ENCODE results near the gene CDX2.

CDX2 gene

DNA sequence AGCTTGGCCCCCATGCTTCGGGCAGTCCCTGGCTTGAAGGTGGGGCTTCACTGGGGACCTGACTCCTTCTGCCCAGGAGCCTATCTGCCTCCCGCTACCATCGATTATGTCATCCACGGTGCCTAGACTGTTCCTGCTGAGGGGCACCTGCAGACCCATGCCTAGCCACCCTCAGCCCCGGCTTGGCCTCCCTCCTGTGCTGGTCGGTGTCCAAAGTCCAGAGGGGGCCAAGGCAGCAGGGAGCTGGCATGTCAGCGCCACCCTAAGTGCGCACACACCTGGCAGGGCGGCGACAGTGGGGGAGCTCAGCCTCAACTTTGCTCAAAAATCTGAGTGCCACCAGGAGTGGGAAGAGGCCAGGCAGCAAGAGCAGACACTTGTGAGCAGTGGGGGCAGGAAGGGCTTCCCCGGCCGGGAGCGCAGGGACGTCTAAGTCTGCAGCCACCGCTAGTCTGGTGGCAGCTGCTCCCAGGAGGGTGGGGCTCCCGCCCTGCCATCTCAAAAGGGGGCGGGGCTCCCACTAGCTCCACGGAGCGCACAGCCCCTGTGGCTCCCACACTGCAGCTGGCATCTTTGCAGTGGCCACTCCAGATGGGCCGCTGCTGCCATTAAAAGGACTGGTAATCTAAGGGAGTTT lies 32.8 kb upstream of the CDX2 start:
- H3K9ac ChIP-seq, result no peak overlapping the region
- no peak overlapping the region for H3K27ac ChIP-seq
- H3K4me2 ChIP-seq, result no peak overlapping the region
- peaks cover 0 to 4% (median 0%) of the 10 kb centered on the region in 10 experiments; a peak in 1 of 20 replicates for H3K4me1 ChIP-seq
- H4K20me1 ChIP-seq, result no peaks in the 10 kb centered on the region
- H3K27me3 ChIP-seq, result no peaks in the 10 kb centered on the region
- no peaks in the 10 kb centered on the region for H3K36me3 ChIP-seq
- H3K9me3 ChIP-seq (replicated peaks in 1 of 11), result no peaks in the 10 kb centered on the region
- H3K4me3 ChIP-seq, result no peak overlapping the region
- no peak for TF ChIP-seq Cebpa-rat (IDR thresholded peaks at IDR 0.05)

DNA sequence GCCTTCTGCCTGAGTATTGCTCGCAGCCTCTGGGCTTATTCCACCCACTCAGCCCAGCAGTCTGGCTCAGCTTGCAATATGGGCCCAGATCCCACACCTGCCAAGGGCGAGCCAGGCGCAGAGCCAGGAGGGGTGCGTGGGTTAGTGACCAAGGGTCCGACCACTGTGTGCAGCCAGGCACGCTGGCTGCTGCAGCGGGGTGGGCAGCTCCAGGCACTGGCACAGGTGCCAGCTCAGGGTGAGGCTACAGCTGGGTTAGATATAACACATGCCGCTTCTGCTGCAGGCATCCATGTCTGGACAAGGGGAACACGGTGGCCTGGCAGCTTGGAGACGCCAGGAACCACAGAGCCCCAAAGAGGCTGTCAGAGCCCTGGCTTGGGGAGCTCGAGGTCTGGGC lies 31.9 kb upstream of the CDX2 start:
- H3K27me3 ChIP-seq, result no peaks in the 10 kb centered on the region
- H3K9me3 ChIP-seq (replicated peaks in 1 of 11), result no peaks in the 10 kb centered on the region
- no peak overlapping the region for H3K9ac ChIP-seq
- no peak overlapping the region for H3K4me2 ChIP-seq
- TF ChIP-seq Cebpa-rat (IDR thresholded peaks at IDR 0.05), result no peak
- H3K27ac ChIP-seq, result no peak overlapping the region
- no peak overlapping the region for H3K4me3 ChIP-seq
- peaks cover 0 to 4% (median 0%) of the 10 kb centered on the region in 10 experiments; a peak in 1 of 20 replicates for H3K4me1 ChIP-seq
- H3K36me3 ChIP-seq, result no peaks in the 10 kb centered on the region
- no peaks in the 10 kb centered on the region for H4K20me1 ChIP-seq

DNA sequence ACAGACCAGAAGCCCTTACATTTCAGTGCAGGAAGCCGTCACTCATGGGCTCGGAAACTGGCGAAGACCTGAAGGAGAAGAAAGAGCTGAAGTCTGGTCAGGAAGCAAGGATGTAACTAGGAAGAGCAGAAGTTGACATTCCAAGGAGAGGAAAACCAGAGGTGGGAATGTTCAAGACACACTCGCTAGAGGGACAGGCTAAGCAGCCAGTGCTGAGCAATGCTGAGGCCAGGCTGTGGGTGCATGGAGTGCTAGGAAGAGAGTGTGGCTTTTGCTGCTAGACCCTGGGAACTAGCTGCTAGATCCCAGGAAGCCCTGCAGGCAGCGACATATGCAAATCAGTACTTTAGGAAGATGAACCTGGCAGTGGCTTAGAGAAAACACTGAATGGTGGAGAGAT lies 31.5 kb upstream of the CDX2 start:
- no peak for TF ChIP-seq Cebpa-rat (IDR thresholded peaks at IDR 0.05)

DNA sequence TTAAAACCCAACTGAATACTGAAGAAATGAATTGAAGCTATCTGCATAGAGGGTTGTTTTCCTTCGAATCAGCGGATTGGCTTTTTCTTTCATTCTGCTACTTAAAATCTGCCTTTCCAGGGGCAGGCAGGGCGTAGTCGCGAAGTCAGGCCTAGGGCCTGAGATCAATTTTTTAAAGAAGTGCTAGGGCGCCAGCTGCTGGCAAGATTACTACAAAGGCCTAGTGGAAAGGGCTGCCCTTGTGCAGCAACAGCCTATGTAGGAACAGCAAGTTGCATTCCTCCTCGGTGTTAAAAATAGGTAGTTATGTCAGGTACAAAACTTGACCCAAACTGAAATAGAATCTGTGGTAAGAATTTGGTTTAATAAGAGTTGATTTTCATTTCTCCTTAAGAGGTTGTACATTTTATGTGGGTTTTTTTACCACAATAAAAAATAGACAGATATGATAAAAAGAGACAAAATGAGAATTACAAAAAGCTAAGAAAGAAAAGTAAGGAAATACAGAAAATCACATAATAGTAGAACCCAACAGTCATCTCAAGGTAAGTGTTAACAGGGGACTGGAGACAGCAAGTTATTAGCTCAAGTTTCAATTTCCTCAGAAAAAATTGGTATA lies 28.9 kb upstream of the CDX2 start:
- no peak for TF ChIP-seq Cebpa-rat (IDR thresholded peaks at IDR 0.05)
- Histone ChIP-seq H3K27me3 (no peaks in the 10 kb centered on the region), H3K36me3 (no peaks in the 10 kb centered on the region), H3K4me1 (peaks cover 0 to 4% (median 0%) of the 10 kb centered on the region in 10 experiments; a peak in 1 of 20 replicates), H3K4me3 (no peak overlapping the region), H4K20me1 (no peaks in the 10 kb centered on the region), H3K4me2 (no peak overlapping the region), H3K9me3 (replicated peaks in 1 of 11) (no peaks in the 10 kb centered on the region), H3K9ac (no peak overlapping the region), H3K27ac (no peak overlapping the region)

More for the DNA sequence above, 31.5 kb upstream of the CDX2 start:
- H4K20me1 ChIP-seq, result no peaks in the 10 kb centered on the region
- H3K27me3 ChIP-seq, result no peaks in the 10 kb centered on the region
- no peak overlapping the region for H3K9ac ChIP-seq
- H3K36me3 ChIP-seq, result no peaks in the 10 kb centered on the region
- no peak overlapping the region for H3K4me3 ChIP-seq
- H3K4me1 ChIP-seq, result peaks cover 0 to 4% (median 0%) of the 10 kb centered on the region in 10 experiments; a peak in 1 of 20 replicates
- H3K9me3 ChIP-seq (replicated peaks in 1 of 11), result no peaks in the 10 kb centered on the region
- no peak overlapping the region for H3K27ac ChIP-seq
- H3K4me2 ChIP-seq, result no peak overlapping the region

DNA sequence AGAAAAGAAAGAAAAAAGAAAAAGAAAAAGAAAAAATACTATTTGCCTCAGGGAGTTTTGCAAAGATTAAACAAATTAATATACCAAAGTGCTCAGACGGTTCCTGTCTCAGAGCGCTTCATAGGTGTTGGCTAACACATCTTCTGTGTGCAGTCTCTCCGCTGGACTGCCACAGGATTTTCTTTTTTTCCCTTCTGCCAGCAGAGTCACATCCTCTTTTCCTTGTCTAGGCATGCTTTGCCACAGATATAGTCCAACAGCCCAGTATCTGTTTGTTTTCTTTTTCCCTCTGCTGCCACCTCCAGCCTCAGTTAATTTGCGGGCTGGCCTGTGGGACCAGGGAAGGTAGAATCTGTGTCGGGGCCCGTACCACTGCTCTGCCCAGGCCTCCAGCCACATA lies 22.8 kb upstream of the CDX2 start:
- H3K36me3 ChIP-seq, result no peaks in the 10 kb centered on the region
- TF ChIP-seq Cebpa-rat (IDR thresholded peaks at IDR 0.05), result no peak

DNA sequence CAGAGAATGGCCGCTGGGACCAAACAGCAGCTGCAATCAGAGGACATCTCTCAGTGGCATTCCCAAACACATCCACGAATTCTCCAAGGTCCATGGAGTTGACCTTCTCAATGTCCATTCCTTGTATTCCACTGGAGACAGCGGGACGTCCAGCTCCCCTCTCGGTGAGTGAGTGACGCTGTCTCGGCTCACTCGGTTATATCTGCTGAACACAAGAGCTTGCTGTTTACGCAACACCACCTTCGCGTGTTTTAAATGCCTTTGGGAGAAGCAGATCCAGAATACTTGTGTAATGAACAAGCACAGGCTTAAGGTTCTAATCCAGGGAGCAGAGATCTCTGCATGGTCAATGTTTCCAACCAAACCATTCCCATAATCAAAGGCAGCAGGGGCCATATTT lies 19.4 kb upstream of the CDX2 start, which contains the start of gene URAD:
TSS of gene URAD (minus strand) at position 174 of the 400 bp plus-strand sequence. CDS start at position 118, 56 bp downstream.
- peaks cover 0 to 6% (median 0%) of the 10 kb centered on the region in 10 experiments; a peak in 3 of 20 replicates for H3K4me1 ChIP-seq
- no peak within 1 kb of the TSS for H3K4me3 ChIP-seq
- no peak within 1 kb of the TSS for H3K27ac ChIP-seq
- no peaks in the 10 kb centered on the region for H3K27me3 ChIP-seq
- H3K9ac ChIP-seq, result no peak within 1 kb of the TSS
- TF ChIP-seq Cebpa-rat (IDR thresholded peaks at IDR 0.05), result 0 out of 22 replicates have a peak, but pooled peaks of 1 of the 11 experiments have one; percentile 15
- no peak within 1 kb of the TSS for H3K4me2 ChIP-seq
- H4K20me1 ChIP-seq, result no peaks in the 10 kb centered on the region; a peak in 1 of 22 replicates
- no peaks in the 10 kb centered on the region for H3K9me3 ChIP-seq (replicated peaks in 1 of 11)
- H3K36me3 ChIP-seq, result no peaks in the 10 kb centered on the region

More for the DNA sequence above, 22.8 kb upstream of the CDX2 start:
- no peaks in the 10 kb centered on the region; a peak in 1 of 22 replicates for H4K20me1 ChIP-seq
- H3K4me1 ChIP-seq, result peaks cover 0 to 6% (median 0%) of the 10 kb centered on the region in 10 experiments; a peak in 2 of 20 replicates
- no peak overlapping the region for H3K4me3 ChIP-seq
- H3K27me3 ChIP-seq, result no peaks in the 10 kb centered on the region
- no peaks in the 10 kb centered on the region for H3K9me3 ChIP-seq (replicated peaks in 1 of 11)
- H3K27ac ChIP-seq, result no peak overlapping the region
- no peak overlapping the region for H3K4me2 ChIP-seq
- H3K9ac ChIP-seq, result no peak overlapping the region

DNA sequence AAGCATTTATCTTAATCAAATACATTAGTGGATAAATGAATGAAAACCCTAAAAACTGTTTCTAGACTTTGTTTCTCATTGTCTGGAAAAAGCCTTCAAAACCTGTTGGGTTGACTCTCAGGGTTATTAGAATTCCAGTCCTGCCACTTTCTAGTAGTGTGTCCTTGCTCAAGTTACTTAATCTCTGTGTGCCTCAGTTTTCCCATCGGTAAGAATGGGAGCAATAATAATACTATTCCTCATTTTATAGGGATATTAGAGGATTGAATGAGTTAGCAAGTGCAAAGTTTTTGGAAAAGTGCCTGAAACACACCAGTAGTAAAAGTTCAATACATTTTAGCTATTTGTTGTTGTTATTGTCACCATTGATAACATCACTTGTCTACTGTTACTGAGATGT lies 16.5 kb upstream of the CDX2 start:
- Histone ChIP-seq H3K4me3 (no peak overlapping the region), H3K27ac (no peak overlapping the region), H3K36me3 (no peaks in the 10 kb centered on the region), H3K9me3 (replicated peaks in 1 of 11) (no peaks in the 10 kb centered on the region), H3K4me2 (no peak overlapping the region), H3K27me3 (peaks cover 10 to 25% (median 14%) of the 10 kb centered on the region in 11 experiments), H3K9ac (no peak overlapping the region), H4K20me1 (peaks cover 0 to 6% (median 0%) of the 10 kb centered on the region in 11 experiments; a peak in 4 of 22 replicates), H3K4me1 (peaks cover 0 to 6% (median 0%) of the 10 kb centered on the region in 10 experiments; a peak in 3 of 20 replicates)
- TF ChIP-seq Cebpa-rat (IDR thresholded peaks at IDR 0.05), result no peak

DNA sequence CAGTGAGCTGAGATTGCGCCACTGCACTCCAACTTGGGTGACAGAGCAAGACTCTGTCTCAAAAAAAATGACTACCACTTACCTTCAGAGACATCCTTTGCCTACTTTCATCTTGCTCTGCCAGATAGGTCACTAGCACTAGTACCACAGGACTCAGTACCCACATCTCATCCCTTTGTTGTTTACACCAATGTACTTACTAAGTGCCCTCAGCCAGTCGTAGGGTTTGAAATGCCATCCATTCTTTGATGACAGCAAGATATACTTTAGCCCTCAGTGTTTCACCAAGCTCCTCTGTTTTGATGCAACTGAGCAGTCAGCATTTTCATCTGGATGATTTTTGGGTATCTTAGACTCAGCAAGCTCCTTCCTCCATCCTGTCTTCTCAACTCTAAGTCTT lies 13.2 kb upstream of the CDX2 start:
- Histone ChIP-seq H3K27ac (no peak overlapping the region), H3K36me3 (no peaks in the 10 kb centered on the region), H3K4me2 (no peak overlapping the region), H3K27me3 (peaks cover 42 to 58% (median 46%) of the 10 kb centered on the region in 11 experiments), H4K20me1 (peaks cover 0 to 26% (median 8%) of the 10 kb centered on the region in 11 experiments; a peak in 14 of 22 replicates), H3K4me3 (no peak overlapping the region), H3K9ac (no peak overlapping the region), H3K9me3 (replicated peaks in 1 of 11) (peaks cover 0 to 9% (median 5%) of the 10 kb centered on the region in 11 experiments; a peak in 9 of 22 replicates), H3K4me1 (peaks cover 0 to 9% (median 4%) of the 10 kb centered on the region in 10 experiments; a peak in 7 of 20 replicates)
- no peak for TF ChIP-seq Cebpa-rat (IDR thresholded peaks at IDR 0.05)

DNA sequence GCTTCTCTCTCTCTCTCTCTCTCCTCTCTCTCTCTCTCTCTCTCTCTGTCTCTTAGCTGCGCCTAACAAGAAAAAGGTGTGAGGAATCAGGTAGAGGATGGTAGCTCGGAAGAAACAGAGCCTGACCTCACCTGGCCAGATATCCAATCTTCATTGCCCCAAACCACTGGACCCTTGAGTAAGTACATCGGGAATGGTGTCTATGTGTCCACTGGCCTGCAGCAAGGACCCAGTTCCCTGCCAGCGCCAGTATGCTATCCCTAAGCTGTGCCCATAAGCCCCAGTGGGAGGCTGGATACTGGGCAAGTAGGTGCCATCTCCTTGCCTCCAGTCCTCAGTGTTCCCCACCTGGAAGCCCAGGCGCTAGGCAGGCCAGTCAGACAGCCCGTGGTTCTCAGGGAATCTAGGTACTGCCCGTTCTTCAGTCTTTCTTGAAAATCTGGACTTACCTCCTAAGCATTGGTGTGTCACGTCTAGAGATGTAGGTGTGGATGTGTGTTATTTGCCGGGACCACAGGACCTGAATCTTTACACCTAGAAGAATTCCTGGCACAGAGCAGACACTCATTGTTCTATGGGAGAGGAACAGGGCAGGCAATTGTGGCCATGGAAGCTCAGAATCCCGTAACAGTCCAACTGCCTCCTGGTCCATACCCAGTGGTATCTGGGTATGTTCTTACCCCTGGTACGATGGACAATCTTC lies 12.0 kb upstream of the CDX2 start:
- TF ChIP-seq Cebpa-rat (IDR thresholded peaks at IDR 0.05), result no peak

More for the DNA sequence above, 12.0 kb upstream of the CDX2 start:
- H3K36me3 ChIP-seq, result no peaks in the 10 kb centered on the region
- H3K27me3 ChIP-seq, result peaks cover 54 to 70% (median 58%) of the 10 kb centered on the region in 11 experiments
- H3K9me3 ChIP-seq (replicated peaks in 1 of 11), result peaks cover 0 to 10% (median 5%) of the 10 kb centered on the region in 11 experiments; a peak in 9 of 22 replicates
- H3K27ac ChIP-seq, result no peak overlapping the region
- peaks cover 0 to 11% (median 2%) of the 10 kb centered on the region in 10 experiments; a peak in 5 of 20 replicates for H3K4me1 ChIP-seq
- no peak overlapping the region for H3K9ac ChIP-seq
- no peak overlapping the region for H3K4me2 ChIP-seq
- peaks cover 0 to 35% (median 16%) of the 10 kb centered on the region in 11 experiments; a peak in 16 of 22 replicates for H4K20me1 ChIP-seq
- H3K4me3 ChIP-seq, result no peak overlapping the region

Measured in BLaER1 treated with 17β-estradiol and CSF1 and Interleukin-3, amounts not matched to agents 10 nM and 100 nM (cell line).